ENCODE measurements around the gene TBL1X. TPM values are rescaled to one million over a fixed set of nuclear protein-coding genes. Genes with fewer than 3 reads are reported as not detected.

The TBL1X gene
- total and polyA plus RNA-seq, 2 of the 4 experiments (the other 2 are of a cell fraction), result 16.2 to 20.8 TPM

DNA sequence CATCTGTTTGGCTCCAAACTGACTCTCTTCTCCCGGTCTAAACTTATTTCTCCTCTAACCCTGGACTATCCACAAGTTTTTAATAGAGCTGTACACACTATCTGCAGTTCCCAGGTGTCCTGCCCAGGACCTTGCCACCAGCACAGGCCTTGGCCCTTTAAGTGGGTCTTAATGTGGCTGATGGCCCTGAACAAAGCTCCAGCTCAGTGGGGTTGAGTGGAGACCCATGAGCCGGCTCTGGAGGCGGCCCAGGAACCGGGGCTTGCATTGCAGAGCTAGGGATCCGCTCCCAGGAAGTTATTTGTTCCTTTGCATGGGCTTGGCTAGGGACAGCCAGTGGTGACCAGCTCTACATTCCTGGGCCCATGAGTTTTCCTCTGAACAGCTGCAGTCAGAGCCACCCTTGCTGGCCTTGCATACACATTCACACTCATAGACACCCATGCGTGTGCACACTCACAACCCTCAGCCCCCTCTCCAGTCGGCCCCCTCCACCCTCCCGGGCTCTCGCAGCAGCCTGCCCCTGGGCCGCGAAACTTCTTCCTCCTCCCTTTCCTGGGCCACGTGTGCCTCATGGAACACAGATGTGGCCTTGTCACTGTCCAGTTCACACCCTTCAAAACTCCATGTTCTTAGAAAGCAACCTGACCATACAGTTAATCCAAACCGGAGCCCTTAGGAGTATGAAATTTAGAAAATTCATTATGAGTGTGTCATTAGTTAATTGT is 242.6 kb downstream of the TBL1X start:
- no peak overlapping the region for H2AK5ac ChIP-seq (ENCODE audit: low read depth, low read length)
- H3K36me3 ChIP-seq (ENCODE audit: control insufficient read depth, insufficient read depth, low read length), result peaks cover 27% of the 10 kb centered on the region
- H3K18ac ChIP-seq (ENCODE audit: low read depth, low read length), result no peak overlapping the region
- 78% methylated on average over 7 of the region's 13 CpGs; no CpG with 5 or more reads in 1 of the 2 experiments for WGBS, 2 experiments (ENCODE audit: extremely low coverage in 2 of 2, insufficient read length in 1 of 2)
- no peak overlapping the region for H4K8ac ChIP-seq (ENCODE audit: low read depth in 2 of 2, low read length in 2 of 2)
- no peak overlapping the region for H2BK15ac ChIP-seq (ENCODE audit: low read depth, low read length)
- no TSS peak for BruUV-seq (replicated peaks)
- no peak for DNase-seq
- no peaks in the 10 kb centered on the region for H3K9me1 ChIP-seq (ENCODE audit: insufficient read depth, low read length)
- H3K27ac ChIP-seq (ENCODE audit: insufficient read depth, low read length), result no peak overlapping the region
- H4K91ac ChIP-seq (ENCODE audit: insufficient read depth, low read depth, low read length), result no peak overlapping the region
- intact Hi-C loops (cut with micrococcal nuclease) (loop anchor here (2.0 to 10.0 kb wide), 2 partner anchors 411 to 963 kb away; no protein-coding TSS in a partner anchor), in situ Hi-C loops (cut with MboI; ENCODE audit: low sequenced_read_pairs) (no loop called here), dilution Hi-C loops (cut with HindIII; ENCODE audit: low sequenced_read_pairs, unreplicated experiment) (no loop called here)
- H3K23ac ChIP-seq (ENCODE audit: low read depth, low read length), result no peak overlapping the region
- no peaks in the 10 kb centered on the region for H3K4me1 ChIP-seq (ENCODE audit: control insufficient read depth, insufficient read depth, low read length)
- no peak overlapping the region for H4K5ac ChIP-seq (ENCODE audit: low read depth, low read length)
- no peak overlapping the region for H2BK5ac ChIP-seq (ENCODE audit: low read depth, low read length, poor library complexity, severe bottlenecking)
- H4K20me1 ChIP-seq (ENCODE audit: insufficient read depth, low read length), result no peaks in the 10 kb centered on the region
- CTCF ChIA-PET, result interaction anchor here (0.6 kb wide), 2 partner anchors 779 to 1701 kb away, joined by 3 read pairs; no protein-coding TSS in a partner anchor
- no peak overlapping the region for H3K56ac ChIP-seq (ENCODE audit: extremely low read depth, insufficient read depth, low read length)
- H3K14ac ChIP-seq (replicated peaks; ENCODE audit: low read depth, low read length), result no peak overlapping the region
- no peak overlapping the region for H2AFZ ChIP-seq (replicated peaks; ENCODE audit: low read length, poor library complexity)
- H3K9ac ChIP-seq (ENCODE audit: low read depth, low read length), result no peak overlapping the region
- H2AK9ac ChIP-seq (replicated peaks; ENCODE audit: low read depth, low read length, poor library complexity), result no peak overlapping the region
- ATAC-seq (ENCODE audit: low read depth), result no peak
- POLR2A ChIA-PET (ENCODE audit: unreplicated experiment), result no interaction called here
- H3K79me1 ChIP-seq (ENCODE audit: low read depth in 1 of 2, low read length in 2 of 2), result peaks cover 0 to 5% of the 10 kb centered on the region in 2 experiments; a peak in 1 of 4 replicates
- H3K4me3 ChIP-seq (ENCODE audit: insufficient read depth, low read depth, low read length), result no peak overlapping the region
- no peak overlapping the region for H2BK120ac ChIP-seq (ENCODE audit: low read depth, low read length)
- no peaks in the 10 kb centered on the region for H3K27me3 ChIP-seq (ENCODE audit: control insufficient read depth, insufficient read depth, low read length)
- no peak overlapping the region for H3K4ac ChIP-seq (ENCODE audit: low read depth, low read length)
- H2BK20ac ChIP-seq (ENCODE audit: low read depth, low read length), result no peak overlapping the region
- H3K9me3 ChIP-seq (ENCODE audit: control insufficient read depth, insufficient read depth, low read length), result no peaks in the 10 kb centered on the region
- TF ChIP-seq, protein P1, sequence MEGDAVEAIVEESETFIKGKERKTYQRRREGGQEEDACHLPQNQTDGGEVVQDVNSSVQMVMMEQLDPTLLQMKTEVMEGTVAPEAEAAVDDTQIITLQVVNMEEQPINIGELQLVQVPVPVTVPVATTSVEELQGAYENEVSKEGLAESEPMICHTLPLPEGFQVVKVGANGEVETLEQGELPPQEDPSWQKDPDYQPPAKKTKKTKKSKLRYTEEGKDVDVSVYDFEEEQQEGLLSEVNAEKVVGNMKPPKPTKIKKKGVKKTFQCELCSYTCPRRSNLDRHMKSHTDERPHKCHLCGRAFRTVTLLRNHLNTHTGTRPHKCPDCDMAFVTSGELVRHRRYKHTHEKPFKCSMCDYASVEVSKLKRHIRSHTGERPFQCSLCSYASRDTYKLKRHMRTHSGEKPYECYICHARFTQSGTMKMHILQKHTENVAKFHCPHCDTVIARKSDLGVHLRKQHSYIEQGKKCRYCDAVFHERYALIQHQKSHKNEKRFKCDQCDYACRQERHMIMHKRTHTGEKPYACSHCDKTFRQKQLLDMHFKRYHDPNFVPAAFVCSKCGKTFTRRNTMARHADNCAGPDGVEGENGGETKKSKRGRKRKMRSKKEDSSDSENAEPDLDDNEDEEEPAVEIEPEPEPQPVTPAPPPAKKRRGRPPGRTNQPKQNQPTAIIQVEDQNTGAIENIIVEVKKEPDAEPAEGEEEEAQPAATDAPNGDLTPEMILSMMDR (conservative IDR thresholded peaks at IDR 0.05; ENCODE audit: low read depth, low read length), result no peak
- TF ChIP-seq RAD21 (IDR thresholded peaks at IDR 0.05; ENCODE audit: low read length) (no peak), CHD1 (IDR thresholded peaks at IDR 0.05; ENCODE audit: low read depth, low read length) (no peak), RCOR1 (IDR thresholded peaks at IDR 0.05; ENCODE audit: insufficient replicate concordance, low read length) (no peak)
- H3K4me2 ChIP-seq (ENCODE audit: low read depth, low read length), result no peak overlapping the region

Measured in IMR-90 (cell line).